GM19193 (cell line): ENCODE measurements around the gene EBF3.

ENCODE experiments used
- POLR2A ChIP-seq: IDR thresholded peaks from 4 replicates; pipeline ENCODE4 v1.6.1; 2011; ENCODE audit not compliant: insufficient read depth, insufficient read length; ENCODE audit errors: extremely low read depth

Gene EBF3

DNA sequence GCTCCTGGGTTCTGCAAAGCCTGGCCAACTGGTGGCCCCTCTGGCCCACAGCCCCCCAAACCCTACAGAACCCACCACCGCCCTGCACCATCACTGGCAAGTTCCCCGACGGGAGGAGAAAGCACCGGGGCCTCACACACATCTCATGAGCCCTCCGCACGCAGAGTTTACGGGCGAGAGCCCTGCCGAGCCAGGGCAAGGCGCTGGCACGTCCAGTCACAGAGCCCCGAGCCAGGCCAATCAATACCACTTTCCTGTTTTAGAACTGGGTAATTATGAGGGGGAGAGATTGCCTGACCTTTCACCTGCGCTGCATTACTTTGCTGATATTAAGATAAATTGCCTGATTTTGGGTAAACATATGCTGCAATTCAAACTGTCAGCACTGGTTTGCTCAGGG lies 113.3 kb downstream of the EBF3 start:
- no peak for TF ChIP-seq POLR2A

- no peak for TF ChIP-seq POLR2A
Observed at GRCh38 chr10:129850316-129850715, 113.8 kb downstream of the EBF3 start.

GRCh38 chr10:129849853-129850252 lies 114.2 kb downstream of the EBF3 start:
- no peak for TF ChIP-seq POLR2A

GRCh38 chr10:129849452-129849750 lies 114.7 kb downstream of the EBF3 start:
- TF ChIP-seq POLR2A, result no peak

GRCh38 chr10:129848696-129849451 lies 115.2 kb downstream of the EBF3 start:
- TF ChIP-seq POLR2A, result no peak

GRCh38 chr10:129847741-129848483 lies 116.2 kb downstream of the EBF3 start:
- TF ChIP-seq POLR2A, result no peak

GRCh38 chr10:129846991-129847391 lies 117.1 kb downstream of the EBF3 start:
- TF ChIP-seq POLR2A, result no peak

DNA sequence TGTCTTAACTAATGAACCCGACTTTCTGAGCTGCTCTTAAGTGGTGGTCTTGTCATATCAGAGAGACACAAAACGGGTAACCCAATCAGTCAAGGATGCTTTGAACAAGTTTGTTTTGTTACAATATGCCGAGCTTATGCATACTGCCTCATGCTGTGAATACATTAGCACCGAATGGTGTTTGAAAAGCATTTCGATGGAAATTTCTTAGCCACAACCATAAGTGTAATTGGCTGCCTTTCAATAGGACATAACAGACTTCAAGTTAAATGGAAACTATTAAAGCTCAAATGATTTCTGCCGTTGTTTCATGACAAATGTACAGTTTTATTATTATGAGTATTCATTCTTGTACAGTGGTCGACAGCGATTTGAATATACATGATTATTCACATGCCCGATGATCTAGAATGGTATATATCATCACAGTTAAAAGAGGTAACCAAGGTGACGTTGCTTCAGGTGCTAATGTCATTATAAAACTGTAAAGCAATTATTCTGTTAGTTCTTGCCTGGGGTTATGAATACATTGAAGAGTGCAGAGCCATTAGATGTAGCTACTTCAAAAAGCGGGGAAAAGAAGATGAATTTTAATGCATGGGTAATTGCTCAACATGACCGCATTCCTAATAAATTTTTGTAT lies 118.8 kb downstream of the EBF3 start:
- TF ChIP-seq POLR2A, result no peak

- TF ChIP-seq POLR2A, result no peak
Observed at GRCh38 chr10:129844216-129844766, 119.8 kb downstream of the EBF3 start.

DNA sequence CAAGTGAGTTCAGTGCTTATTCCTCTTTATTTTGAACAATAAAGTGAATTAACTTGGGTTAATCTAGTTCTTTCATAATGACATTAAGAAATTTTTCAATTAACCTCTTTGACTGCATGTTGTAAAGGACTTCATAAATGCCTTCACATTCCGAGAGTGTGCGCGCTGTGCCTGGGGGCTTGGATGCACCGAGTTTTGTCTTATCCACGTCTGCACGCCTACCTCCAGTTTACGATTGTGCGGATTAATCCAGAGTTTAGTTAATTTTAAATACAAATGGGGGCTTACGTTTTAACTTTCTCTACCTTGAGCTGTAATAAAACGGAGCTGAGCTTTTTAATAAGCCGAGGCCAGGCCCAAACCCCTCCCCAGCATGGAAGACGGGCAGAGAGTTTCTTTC lies 120.4 kb downstream of the EBF3 start:
- TF ChIP-seq POLR2A, result no peak

GRCh38 chr10:129843131-129843541 lies 120.9 kb downstream of the EBF3 start:
- TF ChIP-seq POLR2A, result no peak

DNA sequence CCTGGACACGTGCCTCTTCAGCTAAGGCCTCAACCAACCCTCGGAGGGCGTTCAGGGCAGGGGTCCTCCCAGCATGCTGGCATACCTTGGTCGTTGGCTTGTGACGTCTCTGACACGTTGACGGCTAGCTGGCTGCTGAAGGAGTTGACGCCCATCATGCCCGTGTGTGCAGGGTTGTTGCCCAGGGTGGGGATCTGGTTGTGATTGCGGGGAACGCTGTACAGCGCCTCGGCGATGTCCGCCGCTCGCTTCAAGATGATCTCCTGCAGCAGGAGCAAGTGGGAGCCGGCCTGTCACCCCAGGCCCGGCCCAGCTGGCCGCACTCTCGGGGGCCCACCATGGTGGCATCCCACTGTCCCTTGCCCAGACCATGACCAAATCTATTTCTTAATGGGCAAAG lies 122.0 kb downstream of the EBF3 start:
- no peak for TF ChIP-seq POLR2A

GRCh38 chr10:129841590-129841989 lies 122.5 kb downstream of the EBF3 start:
- no peak for TF ChIP-seq POLR2A

- no peak for TF ChIP-seq POLR2A
Observed at GRCh38 chr10:129841071-129841470, 123.0 kb downstream of the EBF3 start.

GRCh38 chr10:129840196-129840590 lies 123.9 kb downstream of the EBF3 start:
- TF ChIP-seq POLR2A, result no peak
